GM19351 (cell line): ENCODE results near the gene ESPNL.

Source experiments
- ATAC-seq: cut with Tn5 transposase; IDR thresholded peaks from one replicate; pipeline ENCODE4 v1.9.1; 2021; ENCODE audit warnings: mild to moderate bottlenecking, moderate library complexity; ENCODE audit not compliant: unreplicated experiment

ESPNL gene

DNA sequence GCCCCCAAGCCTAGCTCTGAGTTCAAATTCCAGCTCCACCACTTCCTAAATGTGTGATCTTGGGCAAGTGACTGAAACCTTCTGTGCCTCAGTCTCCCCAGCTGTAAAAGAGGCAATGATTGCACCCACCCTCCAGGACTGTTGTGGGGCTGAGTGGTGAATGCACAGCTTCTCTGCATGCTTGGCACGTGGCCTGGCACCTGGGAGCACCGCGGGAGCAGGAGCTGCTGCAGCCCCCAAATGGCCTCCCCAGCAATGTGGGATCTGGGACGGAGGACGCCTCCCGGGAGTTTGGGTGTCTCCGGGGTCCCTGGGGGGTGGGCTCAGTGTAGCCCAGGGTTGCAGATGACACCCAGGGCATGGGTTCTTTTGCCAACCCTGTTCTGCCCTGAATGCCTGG lies 39.9 kb downstream of the ESPNL start:
- ATAC-seq = no peak

DNA sequence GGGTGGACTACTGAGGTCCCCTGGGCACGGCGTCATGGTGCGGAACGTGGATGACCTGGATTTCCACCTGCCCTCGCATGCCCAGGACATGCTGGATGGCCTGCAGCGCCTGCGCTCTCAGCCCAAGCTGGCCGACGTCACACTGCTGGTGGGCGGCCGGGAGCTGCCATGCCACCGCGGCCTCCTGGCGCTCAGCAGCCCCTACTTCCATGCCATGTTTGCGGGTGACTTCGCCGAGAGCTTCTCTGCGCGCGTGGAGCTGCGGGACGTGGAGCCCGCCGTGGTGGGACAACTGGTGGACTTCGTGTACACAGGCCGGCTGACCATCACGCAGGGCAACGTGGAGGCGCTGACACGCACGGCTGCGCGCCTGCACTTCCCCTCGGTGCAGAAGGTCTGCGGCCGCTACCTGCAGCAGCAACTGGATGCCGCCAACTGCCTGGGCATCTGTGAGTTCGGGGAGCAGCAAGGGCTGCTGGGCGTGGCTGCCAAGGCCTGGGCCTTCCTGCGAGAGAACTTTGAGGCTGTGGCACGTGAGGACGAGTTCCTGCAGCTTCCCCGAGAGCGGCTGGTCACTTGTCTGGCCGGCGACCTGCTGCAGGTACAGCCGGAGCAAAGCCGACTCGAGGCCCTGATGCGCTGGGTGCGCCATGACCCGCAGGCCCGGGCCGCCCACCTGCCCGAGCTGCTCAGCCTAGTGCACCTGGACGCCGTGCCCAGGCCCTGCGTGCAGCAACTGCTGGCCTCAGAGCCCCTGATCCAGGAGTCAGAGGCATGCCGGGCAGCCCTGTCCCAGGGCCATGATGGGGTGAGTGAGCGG lies 40.8 kb downstream of the ESPNL start:
- no peak for ATAC-seq

- ATAC-seq = no peak
These were observed 41.6 kb downstream of the ESPNL start for GRCh38 chr2:238141541-238142318.

DNA sequence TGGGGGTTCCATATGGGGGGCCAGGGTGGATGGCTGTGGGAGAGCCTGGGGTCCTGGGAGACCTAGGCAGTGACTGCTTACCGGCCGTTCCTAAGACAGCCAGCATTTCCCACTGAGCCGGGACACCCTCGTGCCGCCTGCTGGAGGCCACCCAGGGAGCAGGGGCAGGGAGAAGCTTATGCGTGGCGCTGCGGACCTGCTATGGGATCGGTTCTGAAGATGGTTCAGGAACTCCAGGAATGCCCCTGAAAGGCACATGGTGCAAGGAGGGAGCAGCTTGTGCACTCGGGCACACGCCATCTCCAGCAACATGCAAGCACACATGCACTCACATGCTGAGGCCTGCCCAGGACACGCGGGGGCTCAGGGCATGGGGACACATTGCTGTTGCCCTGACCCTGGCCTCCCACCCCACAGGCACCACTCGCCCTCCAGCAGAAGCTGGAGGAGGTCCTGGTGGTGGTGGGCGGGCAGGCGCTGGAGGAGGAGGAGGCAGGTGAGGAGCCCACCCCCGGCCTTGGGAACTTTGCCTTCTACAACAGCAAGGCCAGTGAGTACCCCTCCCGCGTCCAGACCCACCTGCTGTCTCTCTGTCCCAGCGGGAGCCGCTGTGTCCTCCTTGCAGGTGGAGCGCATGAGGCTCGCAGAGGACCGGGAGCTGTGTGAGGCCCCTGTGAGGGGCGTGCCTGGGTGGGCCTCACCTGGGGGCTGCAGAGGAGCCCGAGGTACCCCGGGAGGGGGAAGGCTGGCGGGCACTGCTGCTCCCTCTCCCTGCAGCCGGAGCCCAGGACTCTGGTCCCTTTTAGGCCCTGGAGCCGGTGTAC lies 42.5 kb downstream of the ESPNL start:
- ATAC-seq = no peak

- ATAC-seq = no peak
These were observed 43.3 kb downstream of the ESPNL start for GRCh38 chr2:238143239-238143951.

GRCh38 chr2:238144262-238144661 lies 44.1 kb downstream of the ESPNL start:
- no peak for ATAC-seq

DNA sequence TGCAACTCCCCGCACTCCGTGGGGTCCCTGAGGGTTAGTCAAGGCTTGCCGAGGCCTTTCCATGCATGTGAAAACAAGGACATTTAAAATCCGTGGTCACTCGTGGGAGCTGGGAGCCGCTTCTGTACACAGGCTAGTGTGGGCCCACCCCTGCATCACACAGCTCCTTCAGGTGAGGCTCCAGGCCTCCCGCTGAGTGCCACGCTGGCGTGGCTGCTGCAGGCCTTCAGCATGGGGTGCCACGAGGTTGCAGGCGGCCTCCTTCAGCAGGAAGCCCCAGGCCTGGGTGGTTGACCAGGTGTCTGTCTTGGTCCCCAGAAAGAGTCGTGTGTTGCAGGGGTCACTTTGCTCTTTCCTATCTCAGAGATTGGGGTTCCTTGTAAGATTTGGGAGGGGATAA lies 44.9 kb downstream of the ESPNL start:
- no peak for ATAC-seq

DNA sequence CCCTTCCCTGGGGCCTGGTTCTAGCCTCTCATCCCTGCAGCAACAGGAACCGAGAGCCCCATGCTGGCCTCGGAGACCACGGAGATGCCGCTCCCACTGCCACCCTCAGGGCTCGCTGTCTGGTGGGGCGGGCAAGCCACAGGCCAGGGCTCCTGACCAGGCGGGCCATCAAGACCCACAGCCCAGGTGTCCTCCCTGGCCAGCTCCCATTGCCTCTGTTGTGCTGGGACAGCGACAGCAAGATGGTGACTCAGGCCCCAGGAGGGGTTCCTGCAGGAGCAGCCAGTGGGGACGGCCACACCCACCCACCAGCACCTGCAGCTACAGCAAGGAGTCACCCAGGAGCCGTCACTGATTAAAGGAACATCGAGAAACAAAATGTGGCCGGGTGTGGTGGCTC lies 45.7 kb downstream of the ESPNL start:
- no peak for ATAC-seq

GRCh38 chr2:238146884-238147544 lies 46.9 kb downstream of the ESPNL start:
- no peak for ATAC-seq

DNA sequence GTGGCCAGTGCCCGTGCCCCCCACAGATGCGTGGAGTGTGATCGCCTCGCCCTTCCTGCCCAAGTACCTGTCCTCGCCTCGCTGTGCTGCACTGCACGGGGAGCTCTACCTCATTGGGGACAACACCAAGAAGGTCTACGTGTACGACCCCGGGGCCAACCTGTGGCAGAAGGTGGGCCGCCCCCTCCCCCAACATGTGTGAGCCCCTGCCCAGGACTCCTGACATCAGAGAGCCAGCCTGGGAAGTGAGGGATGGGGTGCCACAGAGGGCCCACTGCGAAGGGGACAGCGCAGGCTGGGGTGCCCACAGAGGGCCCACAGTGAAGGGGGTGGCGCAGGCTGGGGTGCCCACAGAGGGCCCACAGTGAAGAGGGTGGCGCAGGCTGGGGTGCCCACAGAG lies 48.8 kb downstream of the ESPNL start:
- ATAC-seq = no peak

GRCh38 chr2:238149841-238150572 lies 49.9 kb downstream of the ESPNL start:
- ATAC-seq = no peak

DNA sequence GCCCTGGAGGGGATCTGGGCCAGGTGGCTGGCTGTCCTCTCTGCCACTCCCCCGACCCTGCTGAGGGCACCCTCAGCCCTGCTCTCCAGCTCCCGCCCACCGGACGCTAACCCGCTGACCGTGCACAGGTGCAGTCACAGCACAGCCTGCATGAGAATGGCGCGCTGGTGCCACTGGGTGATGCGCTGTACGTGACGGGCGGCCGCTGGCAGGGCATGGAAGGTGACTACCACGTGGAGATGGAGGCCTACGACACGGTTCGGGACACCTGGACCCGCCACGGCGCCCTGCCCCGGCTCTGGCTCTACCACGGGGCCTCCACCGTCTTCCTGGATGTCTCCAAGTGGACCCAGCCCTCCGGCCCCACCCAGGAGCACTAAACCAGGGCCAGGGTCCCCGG lies 50.5 kb downstream of the ESPNL start:
- no peak for ATAC-seq

DNA sequence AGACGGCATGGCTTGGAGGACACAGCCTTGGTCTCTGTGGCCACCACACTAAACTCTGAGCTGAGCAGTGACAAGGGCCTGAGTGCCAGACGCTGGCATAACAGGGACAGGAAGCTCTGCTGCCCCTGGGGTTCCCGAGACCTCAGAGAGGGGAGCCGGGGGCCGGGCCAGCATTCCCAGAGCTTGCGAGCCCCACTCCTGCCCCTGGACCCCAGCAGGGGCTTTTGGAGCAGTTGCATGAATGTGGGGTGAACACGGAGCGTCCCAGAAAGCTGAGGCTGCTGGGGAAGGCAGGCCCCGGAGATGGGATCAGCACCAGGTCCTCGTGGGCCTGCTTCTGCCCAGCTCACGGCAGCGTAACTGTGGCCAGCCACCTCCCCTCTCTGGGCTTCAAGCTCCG lies 51.1 kb downstream of the ESPNL start:
- ATAC-seq = no peak

GRCh38 chr2:238151628-238152235 lies 51.6 kb downstream of the ESPNL start:
- no peak for ATAC-seq

GRCh38 chr2:238152771-238153688 lies 52.9 kb downstream of the ESPNL start:
- ATAC-seq = no peak

DNA sequence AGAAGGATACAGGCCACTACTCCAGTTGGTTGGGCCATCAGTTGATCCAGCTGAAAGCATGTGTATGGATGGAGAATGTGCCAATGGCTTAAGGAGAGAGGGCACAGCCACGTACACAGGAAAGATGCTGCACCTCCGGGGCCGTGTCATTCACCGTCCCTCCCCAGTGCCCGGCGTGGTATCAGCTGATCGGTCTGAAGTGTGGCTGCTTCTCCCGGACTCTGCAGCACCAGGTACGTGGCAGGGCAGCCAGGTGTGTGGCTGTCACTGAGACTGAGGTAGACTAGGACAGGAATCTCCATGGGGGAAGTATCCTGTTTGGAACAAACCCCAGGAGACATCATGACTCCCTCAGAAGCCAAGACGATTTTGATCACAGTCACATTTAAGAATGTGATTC lies 54.4 kb downstream of the ESPNL start:
- ATAC-seq = no peak

GRCh38 chr2:238155051-238155760 lies 55.1 kb downstream of the ESPNL start:
- no peak for ATAC-seq
